ENCODE data around the gene DPYSL5.
"Not testable (repeated sequence)": the region's sequence is repeated elsewhere in the genome, so short reads cannot be mapped to it uniquely, and the experiment has no call there.

The DPYSL5 gene

GRCh38 chr2:26901326-26902183 lies 53.6 kb downstream of the DPYSL5 start:
- no peak for DNase-seq (ENCODE audit: low read depth)

- DNase-seq (ENCODE audit: low read depth), result no peak
Observed at GRCh38 chr2:26903676-26904075, 55.7 kb downstream of the DPYSL5 start.

- no peak for DNase-seq (ENCODE audit: low read depth)
Observed at GRCh38 chr2:26904839-26905238, 56.9 kb downstream of the DPYSL5 start.

GRCh38 chr2:26905341-26906198 lies 57.6 kb downstream of the DPYSL5 start:
- no peak for DNase-seq (ENCODE audit: low read depth)

- no peak for DNase-seq (ENCODE audit: low read depth)
Observed at GRCh38 chr2:26907416-26907815, 59.5 kb downstream of the DPYSL5 start.

- DNase-seq (ENCODE audit: low read depth), result no peak
Observed at GRCh38 chr2:26910176-26910575, 62.2 kb downstream of the DPYSL5 start.

GRCh38 chr2:26911911-26912861 lies 64.3 kb downstream of the DPYSL5 start:
- no peak for DNase-seq (ENCODE audit: low read depth)

GRCh38 chr2:26913606-26913998 lies 65.7 kb downstream of the DPYSL5 start:
- DNase-seq (ENCODE audit: low read depth), result no peak

GRCh38 chr2:26913999-26914658 lies 66.2 kb downstream of the DPYSL5 start:
- no peak for DNase-seq (ENCODE audit: low read depth)

GRCh38 chr2:26914659-26915310 lies 66.9 kb downstream of the DPYSL5 start:
- DNase-seq (ENCODE audit: low read depth), result no peak

- no peak for DNase-seq (ENCODE audit: low read depth)
Observed at GRCh38 chr2:26915316-26915715, 67.4 kb downstream of the DPYSL5 start.

GRCh38 chr2:26916128-26916692 lies 68.3 kb downstream of the DPYSL5 start:
- no peak for DNase-seq (ENCODE audit: low read depth)

- DNase-seq (ENCODE audit: low read depth), result no peak
Observed at GRCh38 chr2:26917135-26917836, 69.4 kb downstream of the DPYSL5 start.

- DNase-seq (ENCODE audit: low read depth), result no peak
Observed at GRCh38 chr2:26921323-26921722, 73.4 kb downstream of the DPYSL5 start.

GRCh38 chr2:26922405-26923188 lies 74.7 kb downstream of the DPYSL5 start:
- peak; percentile 23 for DNase-seq (ENCODE audit: low read depth)

- DNase-seq (ENCODE audit: low read depth), result not testable (repeated sequence)
Observed at GRCh38 chr2:26923189-26923466, 75.2 kb downstream of the DPYSL5 start.

- DNase-seq (ENCODE audit: low read depth), result no peak
Observed at GRCh38 chr2:26924731-26925099, 76.8 kb downstream of the DPYSL5 start.

GRCh38 chr2:26925100-26925791 lies 77.3 kb downstream of the DPYSL5 start:
- DNase-seq (ENCODE audit: low read depth), result no peak

- DNase-seq (ENCODE audit: low read depth), result no peak
Observed at GRCh38 chr2:26927221-26927620, 79.3 kb downstream of the DPYSL5 start.
